ENCODE results near the gene TIGD6.
"Not testable (repeated sequence)": the region's sequence is repeated elsewhere in the genome, so short reads cannot be mapped to it uniquely, and the experiment has no call there.

Gene TIGD6

GRCh38 chr5:150000256-150000989 is at the start of gene TIGD6, which contains the start of gene HMGXB3:
Gene TIGD6 (minus strand): TSS chr5:150000654. CDS start chr5:149996348, 4,306 bp downstream.
Gene HMGXB3 (plus strand): TSS chr5:150000739. CDS start chr5:150004853, 4,114 bp downstream.
- DNase-seq (ENCODE audit: low read depth), result peak; percentile 81

DNA sequence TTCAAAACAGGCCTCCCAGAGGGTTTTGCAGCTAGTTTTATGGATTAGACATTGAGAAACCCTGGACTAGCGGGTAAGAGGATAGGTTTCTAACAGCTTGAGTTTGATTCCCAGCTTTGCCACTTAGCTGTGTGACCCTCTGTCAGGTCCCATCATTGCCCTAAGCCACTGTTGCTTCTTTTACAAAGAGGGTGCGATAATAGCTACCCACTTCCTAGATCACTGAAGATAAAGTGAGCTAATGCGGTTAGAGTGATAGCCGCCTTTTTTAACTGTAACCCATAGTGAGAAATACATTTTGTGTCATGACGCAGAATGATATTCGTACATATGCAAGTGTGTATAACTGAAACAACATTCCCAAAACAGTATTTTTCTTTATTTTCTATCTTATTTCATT is 45.6 kb upstream of the TIGD6 start:
- DNase-seq (ENCODE audit: low read depth), result no peak

- DNase-seq (ENCODE audit: low read depth), result no peak
Observed at GRCh38 chr5:150045549-150045948, 45.1 kb upstream of the TIGD6 start.

- DNase-seq (ENCODE audit: low read depth), result no peak
Observed at GRCh38 chr5:150044712-150045111, 44.3 kb upstream of the TIGD6 start.

- DNase-seq (ENCODE audit: low read depth), result no peak
Observed at GRCh38 chr5:150044329-150044681, 43.9 kb upstream of the TIGD6 start.

- DNase-seq (ENCODE audit: low read depth), result no peak
Observed at GRCh38 chr5:150043657-150044328, 43.3 kb upstream of the TIGD6 start.

- no peak for DNase-seq (ENCODE audit: low read depth)
Observed at GRCh38 chr5:150042459-150042858, 42.0 kb upstream of the TIGD6 start.

DNA sequence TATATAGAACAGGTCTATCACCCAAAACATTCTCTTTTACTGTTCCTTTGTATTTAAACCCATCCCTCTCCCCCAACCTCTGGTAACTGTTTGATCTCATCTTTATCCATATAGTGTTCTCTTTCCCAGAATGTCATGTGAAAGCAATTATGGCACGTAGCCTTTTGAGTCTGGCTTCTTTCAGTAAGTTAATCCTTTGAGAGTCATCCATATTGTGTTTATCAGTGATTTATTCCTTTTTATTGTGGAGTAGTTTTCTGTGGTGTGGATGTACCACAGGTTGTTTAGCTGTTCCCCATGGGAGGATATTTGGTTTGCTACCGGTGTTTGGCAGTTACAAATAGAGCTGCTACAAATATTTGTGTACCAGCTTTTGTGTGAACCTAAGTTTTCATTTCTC is 38.1 kb upstream of the TIGD6 start:
- no peak for DNase-seq (ENCODE audit: low read depth)

DNA sequence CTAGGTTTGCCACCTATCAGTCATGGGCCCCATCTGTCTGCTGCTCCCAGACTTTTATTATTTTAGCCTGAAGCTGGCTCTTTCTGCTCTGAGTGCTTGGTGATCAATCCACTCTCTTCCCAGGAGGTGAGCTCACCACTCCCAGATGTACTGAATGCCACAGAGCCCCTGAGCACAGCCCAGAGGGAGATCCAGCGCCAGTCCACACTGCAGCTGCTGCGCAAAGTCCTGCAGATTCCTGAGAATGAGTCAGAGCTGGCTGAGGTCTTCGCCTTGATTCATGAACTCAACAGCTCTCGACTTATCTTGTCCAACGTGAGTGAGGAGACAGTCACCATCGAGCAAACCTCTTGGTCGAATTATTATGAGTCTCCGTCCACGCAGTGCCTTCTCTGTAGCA is 36.1 kb upstream of the TIGD6 start:
- no peak for DNase-seq (ENCODE audit: low read depth)

- DNase-seq (ENCODE audit: low read depth), result no peak
Observed at GRCh38 chr5:150035139-150035895, 34.9 kb upstream of the TIGD6 start.

- DNase-seq (ENCODE audit: low read depth), result no peak
Observed at GRCh38 chr5:150034662-150035061, 34.2 kb upstream of the TIGD6 start.

DNA sequence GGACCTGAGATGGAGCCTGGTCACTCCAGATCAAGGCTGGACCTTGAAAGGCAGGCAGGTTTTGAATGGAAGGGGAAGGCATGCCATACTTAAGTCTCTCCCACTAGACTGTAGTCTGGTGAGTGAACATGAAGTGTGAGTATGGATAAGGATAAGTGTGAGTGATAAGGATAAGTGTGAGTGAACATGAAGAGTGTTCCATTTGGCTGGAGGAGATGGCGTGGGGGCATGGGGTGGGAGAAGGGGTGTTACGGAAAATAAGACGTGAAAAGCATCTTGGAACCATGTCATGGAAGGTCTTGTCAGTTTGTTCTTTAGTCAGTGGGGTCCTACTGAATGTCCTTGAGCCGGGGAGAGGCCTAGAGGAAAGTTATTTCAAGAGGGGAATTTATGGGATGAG is 32.9 kb upstream of the TIGD6 start:
- DNase-seq (ENCODE audit: low read depth), result no peak

GRCh38 chr5:150028047-150028446 is 27.6 kb upstream of the TIGD6 start:
- DNase-seq (ENCODE audit: low read depth), result not testable (repeated sequence)

- no peak for DNase-seq (ENCODE audit: low read depth)
Observed at GRCh38 chr5:150026682-150027172, 26.3 kb upstream of the TIGD6 start.

DNA sequence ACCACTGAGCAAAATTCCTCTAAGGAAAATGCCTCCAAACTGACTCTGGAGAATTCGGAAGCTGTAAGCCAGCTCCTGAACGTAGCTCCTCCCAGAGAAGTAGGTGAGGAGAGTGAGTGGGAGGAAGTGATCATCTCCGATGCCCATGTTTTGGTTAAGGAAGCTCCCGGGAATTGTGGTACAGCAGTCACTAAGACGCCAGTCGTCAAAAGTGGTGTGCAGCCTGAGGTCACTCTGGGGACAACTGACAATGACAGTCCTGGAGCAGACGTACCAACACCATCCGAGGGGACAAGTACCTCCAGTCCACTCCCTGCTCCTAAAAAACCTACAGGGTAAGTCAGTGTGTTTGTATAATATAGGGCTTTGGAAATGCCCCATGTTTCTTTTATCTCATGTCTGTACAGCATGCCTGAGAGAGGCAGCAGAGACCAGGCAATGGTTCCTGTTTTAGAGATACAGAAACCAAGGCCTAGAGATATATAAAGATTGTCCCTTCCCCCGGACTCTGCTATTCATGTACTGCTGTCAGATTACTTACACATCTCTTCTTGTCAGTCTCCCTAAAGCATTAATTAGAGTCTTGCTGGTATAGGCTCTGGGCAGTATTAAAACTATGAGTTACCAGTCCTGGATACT is 24.0 kb upstream of the TIGD6 start:
- DNase-seq (ENCODE audit: low read depth), result no peak

- DNase-seq (ENCODE audit: low read depth), result no peak
Observed at GRCh38 chr5:150023136-150023535, 22.7 kb upstream of the TIGD6 start.

DNA sequence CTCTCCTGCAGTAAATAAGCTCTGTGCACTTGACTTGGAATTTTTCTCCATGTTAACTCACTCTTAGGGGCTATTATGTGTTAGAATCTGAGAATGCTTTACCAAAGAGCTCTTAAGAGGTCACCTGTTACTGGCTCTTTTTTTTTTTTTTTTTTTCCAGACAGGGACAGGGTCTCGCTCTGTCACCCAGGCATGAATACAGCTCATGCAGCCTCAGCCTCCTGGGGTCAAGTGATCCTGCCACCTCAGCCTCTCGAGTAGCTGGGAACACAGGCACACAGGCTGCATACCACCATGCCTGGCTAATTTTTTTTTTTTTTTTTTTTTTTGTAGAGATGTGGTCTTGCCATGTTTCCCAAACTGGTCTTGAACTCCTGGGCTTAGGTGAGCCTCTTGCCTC is 22.2 kb upstream of the TIGD6 start:
- no peak for DNase-seq (ENCODE audit: low read depth)

- DNase-seq (ENCODE audit: low read depth), result no peak
Observed at GRCh38 chr5:150022158-150022531, 21.7 kb upstream of the TIGD6 start.

DNA sequence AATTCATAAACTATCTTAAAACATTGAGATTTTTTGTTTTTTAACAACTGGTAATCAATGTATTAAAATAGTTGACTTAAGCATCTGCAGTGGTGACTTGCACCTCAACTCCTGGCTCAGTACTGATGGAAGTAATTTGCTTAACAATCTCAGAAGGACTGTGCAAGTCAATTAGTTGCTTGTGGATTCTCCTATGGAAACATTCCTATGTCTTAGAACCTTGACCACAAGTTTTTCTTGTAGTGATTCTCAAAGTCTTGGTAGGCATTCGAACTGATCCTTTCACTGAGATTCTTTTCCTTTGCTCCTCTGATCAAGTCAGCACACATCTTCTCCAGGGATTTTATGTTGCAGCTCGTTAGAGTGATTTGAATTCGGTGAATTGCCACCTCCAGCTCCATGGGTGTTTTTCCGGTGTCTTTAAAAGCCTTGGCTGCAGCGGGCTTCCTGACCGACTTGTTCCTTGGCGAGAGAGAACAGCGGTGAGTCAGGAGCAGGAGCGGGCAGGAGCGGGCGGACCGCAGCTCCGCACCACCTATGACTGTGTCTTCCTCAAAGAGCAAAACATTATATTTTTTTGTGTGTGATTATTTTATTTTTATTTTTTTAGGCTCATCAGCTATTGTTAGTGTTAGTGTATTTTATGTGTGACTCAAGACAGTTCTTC is 21.2 kb upstream of the TIGD6 start:
- DNase-seq (ENCODE audit: low read depth), result no peak

DNA sequence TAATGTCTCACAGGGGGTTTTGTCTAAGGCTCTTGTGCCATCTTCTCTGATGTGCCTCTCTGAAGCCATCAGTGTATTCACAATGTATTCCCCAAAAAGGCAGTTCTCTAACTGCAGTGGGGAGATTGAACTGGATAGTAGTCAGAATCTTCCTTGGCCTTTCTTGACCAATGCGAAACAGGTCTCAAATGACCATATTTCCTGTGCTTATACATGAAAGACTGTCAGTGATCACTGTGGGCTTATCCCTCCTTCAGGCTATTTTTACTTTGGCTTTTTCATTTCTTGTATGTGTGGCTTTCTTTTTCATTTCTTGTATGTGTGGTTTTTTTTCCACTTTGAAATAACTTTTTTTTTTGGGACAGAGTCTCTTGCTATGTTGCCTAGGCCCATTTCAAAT is 19.8 kb upstream of the TIGD6 start:
- DNase-seq (ENCODE audit: low read depth), result no peak

- no peak for DNase-seq (ENCODE audit: low read depth)
Observed at GRCh38 chr5:150017226-150018005, 17.0 kb upstream of the TIGD6 start.
